ENCODE results near the gene SNX14.

DNA sequence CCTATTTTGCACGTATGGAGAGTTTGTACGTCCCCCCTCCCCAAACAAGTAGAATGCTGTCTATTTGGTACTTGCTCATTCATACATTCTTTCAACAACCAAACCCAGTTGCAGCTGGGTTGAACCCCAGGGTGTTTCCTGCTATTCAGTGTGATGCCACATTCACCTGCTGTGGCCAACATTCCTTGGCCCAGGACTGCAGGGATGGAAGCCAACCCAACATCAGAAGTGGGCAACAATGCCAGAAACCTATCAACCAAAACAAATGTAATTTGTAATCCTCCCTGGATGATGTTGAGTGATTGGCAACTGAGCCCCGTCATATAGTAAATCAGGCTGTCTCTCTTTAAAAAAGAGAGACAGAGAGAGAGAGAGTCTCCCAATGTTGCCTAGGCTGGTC, 134.9 kb downstream of the SNX14 start:
- TF ChIP-seq, protein P1, sequence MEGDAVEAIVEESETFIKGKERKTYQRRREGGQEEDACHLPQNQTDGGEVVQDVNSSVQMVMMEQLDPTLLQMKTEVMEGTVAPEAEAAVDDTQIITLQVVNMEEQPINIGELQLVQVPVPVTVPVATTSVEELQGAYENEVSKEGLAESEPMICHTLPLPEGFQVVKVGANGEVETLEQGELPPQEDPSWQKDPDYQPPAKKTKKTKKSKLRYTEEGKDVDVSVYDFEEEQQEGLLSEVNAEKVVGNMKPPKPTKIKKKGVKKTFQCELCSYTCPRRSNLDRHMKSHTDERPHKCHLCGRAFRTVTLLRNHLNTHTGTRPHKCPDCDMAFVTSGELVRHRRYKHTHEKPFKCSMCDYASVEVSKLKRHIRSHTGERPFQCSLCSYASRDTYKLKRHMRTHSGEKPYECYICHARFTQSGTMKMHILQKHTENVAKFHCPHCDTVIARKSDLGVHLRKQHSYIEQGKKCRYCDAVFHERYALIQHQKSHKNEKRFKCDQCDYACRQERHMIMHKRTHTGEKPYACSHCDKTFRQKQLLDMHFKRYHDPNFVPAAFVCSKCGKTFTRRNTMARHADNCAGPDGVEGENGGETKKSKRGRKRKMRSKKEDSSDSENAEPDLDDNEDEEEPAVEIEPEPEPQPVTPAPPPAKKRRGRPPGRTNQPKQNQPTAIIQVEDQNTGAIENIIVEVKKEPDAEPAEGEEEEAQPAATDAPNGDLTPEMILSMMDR (IDR thresholded peaks at IDR 0.05 in 2 of 3, conservative IDR thresholded peaks at IDR 0.05 in 1 of 3; ENCODE audit: borderline replicate concordance in 1 of 3, insufficient read depth in 1 of 3, low read depth in 2 of 3, low read length in 2 of 3): no peak
- TF ChIP-seq POLR2A (IDR thresholded peaks at IDR 0.05; ENCODE audit: borderline replicate concordance, extremely low read depth, insufficient read depth, insufficient read length): no peak
- TF ChIP-seq POLR2AphosphoS5 (IDR thresholded peaks at IDR 0.05; ENCODE audit: low read depth, low read length): no peak
- TF ChIP-seq, protein P2, sequence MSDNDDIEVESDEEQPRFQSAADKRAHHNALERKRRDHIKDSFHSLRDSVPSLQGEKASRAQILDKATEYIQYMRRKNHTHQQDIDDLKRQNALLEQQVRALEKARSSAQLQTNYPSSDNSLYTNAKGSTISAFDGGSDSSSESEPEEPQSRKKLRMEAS (IDR thresholded peaks at IDR 0.05): no peak
- TF ChIP-seq, protein P3, sequence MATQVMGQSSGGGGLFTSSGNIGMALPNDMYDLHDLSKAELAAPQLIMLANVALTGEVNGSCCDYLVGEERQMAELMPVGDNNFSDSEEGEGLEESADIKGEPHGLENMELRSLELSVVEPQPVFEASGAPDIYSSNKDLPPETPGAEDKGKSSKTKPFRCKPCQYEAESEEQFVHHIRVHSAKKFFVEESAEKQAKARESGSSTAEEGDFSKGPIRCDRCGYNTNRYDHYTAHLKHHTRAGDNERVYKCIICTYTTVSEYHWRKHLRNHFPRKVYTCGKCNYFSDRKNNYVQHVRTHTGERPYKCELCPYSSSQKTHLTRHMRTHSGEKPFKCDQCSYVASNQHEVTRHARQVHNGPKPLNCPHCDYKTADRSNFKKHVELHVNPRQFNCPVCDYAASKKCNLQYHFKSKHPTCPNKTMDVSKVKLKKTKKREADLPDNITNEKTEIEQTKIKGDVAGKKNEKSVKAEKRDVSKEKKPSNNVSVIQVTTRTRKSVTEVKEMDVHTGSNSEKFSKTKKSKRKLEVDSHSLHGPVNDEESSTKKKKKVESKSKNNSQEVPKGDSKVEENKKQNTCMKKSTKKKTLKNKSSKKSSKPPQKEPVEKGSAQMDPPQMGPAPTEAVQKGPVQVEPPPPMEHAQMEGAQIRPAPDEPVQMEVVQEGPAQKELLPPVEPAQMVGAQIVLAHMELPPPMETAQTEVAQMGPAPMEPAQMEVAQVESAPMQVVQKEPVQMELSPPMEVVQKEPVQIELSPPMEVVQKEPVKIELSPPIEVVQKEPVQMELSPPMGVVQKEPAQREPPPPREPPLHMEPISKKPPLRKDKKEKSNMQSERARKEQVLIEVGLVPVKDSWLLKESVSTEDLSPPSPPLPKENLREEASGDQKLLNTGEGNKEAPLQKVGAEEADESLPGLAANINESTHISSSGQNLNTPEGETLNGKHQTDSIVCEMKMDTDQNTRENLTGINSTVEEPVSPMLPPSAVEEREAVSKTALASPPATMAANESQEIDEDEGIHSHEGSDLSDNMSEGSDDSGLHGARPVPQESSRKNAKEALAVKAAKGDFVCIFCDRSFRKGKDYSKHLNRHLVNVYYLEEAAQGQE (IDR thresholded peaks at IDR 0.05; ENCODE audit: low read depth): no peak
